Muscle of back (tissue), 11 donors: ENCODE results near the gene NAA35. TPM values are rescaled to one million over a fixed set of nuclear protein-coding genes. Genes with fewer than 3 reads are reported as not detected.

ENCODE experiments used
- DNase-seq, 3 donors: peaks; one replicate each; pipeline versions ENCODE4 v3.0.0 to v3.0.0-alpha.2; 2013
- polyA plus RNA-seq, 10 donors: library from polyadenylated mRNA; unstranded; fragments of 120-200 nt; gene quantifications; one replicate each; pipeline ENCODE4 v1.2.1, GENCODE V29; 2013; ENCODE audit not compliant: insufficient read length in 10 of 10

Gene NAA35
- polyA plus RNA-seq, 10 donors = 18.3 to 22.9 (median 20.8) TPM

DNA sequence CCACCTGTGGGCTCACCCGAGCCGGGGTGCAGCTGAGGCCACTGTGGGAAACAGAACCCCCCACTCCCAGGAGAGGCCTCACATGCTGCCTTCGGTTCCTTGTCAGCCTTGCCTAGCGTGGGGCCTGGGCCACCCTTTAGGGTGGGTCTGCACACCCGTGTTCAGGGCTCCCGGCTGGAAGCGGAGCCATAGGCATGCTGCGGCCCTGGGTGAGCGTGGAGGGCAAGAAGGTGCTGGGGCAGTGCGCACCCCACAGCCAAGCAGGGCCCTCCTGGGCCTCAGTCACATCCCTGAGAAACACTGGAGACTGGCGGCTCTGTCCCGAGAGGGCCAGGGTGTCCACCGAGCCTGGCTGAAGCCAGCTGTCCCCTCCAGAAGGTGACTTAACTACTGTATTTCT, 116.5 kb downstream of the NAA35 start:
- DNase-seq = no peak

DNA sequence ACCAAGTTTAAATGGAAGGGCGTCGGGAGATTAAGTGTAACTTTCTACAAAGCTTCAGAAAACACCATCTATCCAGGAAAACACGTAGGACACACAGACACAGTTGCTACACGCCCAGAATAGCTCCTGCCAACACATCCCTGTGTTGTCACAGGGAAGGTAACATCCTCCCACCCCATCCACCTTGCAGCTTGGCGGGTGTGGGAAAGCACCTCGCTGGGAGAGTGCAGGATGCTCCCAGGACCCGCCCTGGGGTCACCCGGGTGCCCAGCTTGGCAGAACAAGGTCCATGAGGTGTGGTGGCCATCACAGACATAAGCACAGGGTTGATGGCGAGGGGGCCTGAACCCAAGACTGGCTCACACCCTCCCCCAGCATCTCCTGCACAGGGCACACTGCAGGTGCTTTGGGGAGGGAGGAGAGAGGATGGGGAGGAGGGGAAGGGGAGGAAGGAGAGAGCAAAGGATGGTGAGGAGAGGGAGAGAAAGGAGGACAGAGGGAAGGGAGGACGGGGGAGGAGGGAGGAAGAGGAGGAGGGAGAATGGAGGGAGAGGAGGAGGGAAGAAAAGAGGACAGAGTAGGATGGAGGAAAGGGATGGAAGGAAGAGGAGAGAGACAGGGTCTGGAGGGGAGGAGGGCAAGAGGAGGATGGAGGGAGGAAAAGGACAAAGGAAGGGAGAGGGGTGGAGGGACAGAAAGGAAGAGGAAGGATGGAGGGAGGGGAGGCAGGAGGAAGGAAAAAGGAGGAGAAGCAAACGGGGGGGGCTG, 121.2 kb downstream of the NAA35 start:
- DNase-seq = no peak

DNA sequence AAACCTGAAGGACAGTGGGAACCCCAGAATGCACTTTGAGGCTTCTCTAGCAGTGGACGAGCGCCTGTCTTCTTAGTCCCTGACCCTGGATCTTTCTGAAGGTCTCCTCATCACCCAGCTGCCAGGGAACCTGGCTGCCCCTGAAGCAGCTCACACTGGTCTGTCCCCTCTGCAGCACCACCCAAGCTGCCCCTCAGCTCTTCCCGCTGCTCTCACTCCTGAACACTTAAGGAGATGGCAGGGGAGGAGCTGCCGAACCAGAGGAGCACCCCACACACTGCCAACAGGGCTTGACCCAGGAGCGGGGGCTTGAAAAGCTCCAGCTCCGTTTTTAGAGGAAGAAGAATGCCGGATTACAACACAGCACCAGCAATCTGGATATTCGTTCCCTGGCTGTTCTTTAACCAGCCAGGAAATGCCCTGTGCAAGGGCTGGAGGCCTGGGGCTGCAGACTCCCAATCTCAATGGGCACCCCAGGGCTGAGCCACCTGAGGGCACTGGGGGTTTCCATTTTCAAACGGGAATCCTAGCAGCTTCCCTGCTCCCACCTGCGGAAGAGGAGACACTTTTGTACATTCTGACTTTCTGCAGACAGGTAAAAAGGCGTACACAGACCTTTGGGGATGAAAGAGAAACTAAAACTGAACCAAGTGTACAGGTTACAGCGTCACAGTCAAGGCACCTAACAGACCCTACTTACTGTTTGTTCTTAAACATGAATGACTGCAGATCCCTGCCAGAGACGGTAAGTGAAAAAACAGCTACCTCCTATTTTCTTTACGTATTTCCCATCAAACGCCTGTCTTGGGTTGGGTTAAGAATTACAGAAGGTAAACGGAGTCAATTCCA, 122.1 kb downstream of the NAA35 start:
- DNase-seq = no peak

DNA sequence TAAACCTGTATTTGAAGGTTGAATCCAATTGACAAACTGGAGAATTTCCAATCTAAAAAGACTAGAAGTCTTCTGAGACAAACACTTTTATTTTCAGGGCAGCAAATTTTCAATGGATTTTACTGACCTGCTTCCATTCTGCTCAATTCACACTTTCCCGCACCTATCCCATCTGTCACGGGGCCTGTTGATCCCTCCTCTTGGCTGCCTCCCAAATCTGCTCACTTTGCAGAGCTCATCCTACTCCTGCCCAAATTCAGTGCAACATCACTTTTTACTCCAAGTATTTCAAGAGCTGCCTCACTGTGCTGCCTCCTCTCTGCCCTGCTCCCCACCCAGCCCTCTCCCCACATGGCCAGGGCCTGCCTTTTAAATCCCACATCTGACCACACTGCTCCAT, 123.3 kb downstream of the NAA35 start:
- DNase-seq = no peak

DNA sequence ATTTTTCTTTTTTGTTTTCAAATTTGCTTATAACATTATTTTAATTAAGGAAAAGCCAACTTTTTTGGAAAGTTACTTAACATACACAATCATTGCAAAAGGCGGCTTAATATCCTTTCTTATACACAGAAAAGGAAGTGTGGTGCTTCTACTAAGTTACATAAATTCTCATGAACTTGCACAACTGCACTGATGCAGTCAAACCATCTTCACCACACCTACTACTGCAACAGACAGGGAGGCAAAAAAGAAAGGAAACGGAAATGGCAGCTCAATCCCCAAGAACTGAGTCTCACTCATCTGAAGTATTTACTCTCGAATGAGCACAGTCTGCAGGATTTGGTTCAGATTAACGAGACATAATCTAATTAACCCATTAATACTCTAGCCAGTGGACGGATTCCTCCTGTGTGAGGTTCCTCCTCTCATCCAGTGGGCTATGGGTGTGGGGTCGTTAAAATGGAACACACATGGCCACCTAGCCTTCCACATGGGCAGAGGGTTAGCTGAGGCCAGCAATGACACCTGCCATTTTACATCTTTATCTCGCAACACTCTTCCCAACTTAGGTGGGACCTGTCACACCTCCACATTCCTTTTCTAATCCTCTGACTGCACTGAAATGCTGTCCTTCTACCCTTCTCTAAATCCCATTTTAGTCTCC, 128.4 kb downstream of the NAA35 start:
- DNase-seq = no peak

Other genes with a start within 250 kb of the NAA35 start
- gene AGTPBP1, start 199.2 kb upstream of the NAA35 start, polyA plus RNA-seq = 10 to 100 TPM; 12.4 to 18.6 (median 14.6) TPM
- 10 to 100 TPM; 54.3 to 89.5 (median 62.8) TPM for gene GOLM1, start 158.4 kb downstream of the NAA35 start, polyA plus RNA-seq